GM21526 (cell line): Measurements from ENCODE around the gene MUC13.
"Not testable (repeated sequence)": the region's sequence is repeated elsewhere in the genome, so short reads cannot be mapped to it uniquely, and the experiment has no call there.

Experiments
- ATAC-seq: cut with Tn5 transposase; IDR thresholded peaks from one replicate; pipeline ENCODE4 v1.9.1; 2021; ENCODE audit warnings: moderate library complexity; ENCODE audit not compliant: unreplicated experiment, low FRiP score

The MUC13 gene

GRCh38 chr3:124934577-124934976 is at the start of gene MUC13:
TSS of gene MUC13 (minus strand) at chr3:124934751. CDS start at chr3:124934712, 39 bp downstream.
- ATAC-seq: no peak

DNA sequence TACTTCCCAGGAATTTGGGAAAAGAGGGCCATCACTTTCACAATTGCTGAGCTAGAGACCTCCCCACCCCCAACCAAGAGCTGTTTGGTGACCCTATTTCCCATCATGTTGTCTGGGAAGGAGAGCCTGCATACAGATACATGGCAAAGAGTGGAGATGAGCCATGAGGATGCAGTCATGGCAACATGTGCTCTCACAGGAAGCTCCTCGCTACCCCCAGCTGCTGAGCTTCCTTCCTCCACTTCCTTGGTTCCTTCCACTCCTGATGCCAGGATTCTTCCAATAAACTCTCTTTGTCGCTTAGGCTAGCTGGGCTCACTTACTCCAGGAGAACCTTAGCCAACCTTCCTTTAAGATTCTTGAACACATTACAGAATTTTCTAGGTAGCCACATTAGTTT is 48.3 kb upstream of the MUC13 start:
- ATAC-seq: no peak

- ATAC-seq: no peak
These were observed 46.9 kb upstream of the MUC13 start for GRCh38 chr3:124981472-124981871.

GRCh38 chr3:124978627-124979026 is 44.1 kb upstream of the MUC13 start:
- ATAC-seq: no peak

DNA sequence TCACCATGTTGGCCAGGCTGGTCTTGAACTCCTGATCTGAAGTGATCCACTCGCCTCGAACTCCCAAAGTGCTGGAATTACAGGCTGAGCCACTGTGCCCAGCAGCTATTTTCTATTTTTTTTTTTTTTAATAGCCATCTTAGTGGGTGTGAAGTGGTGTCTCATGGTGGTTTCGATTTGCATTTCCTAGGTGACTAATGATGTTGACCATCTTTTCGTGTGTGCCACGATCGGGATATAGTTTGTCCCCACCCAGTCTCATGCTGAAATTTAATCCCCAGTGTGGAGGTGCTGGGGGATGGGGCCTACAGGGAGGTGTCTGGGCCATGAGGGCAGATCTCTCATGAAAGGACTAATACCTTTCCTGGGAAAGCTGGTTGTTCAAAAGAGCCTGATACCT is 41.8 kb upstream of the MUC13 start:
- no peak for ATAC-seq

- no peak for ATAC-seq
These were observed 40.1 kb upstream of the MUC13 start for GRCh38 chr3:124974691-124975090.

DNA sequence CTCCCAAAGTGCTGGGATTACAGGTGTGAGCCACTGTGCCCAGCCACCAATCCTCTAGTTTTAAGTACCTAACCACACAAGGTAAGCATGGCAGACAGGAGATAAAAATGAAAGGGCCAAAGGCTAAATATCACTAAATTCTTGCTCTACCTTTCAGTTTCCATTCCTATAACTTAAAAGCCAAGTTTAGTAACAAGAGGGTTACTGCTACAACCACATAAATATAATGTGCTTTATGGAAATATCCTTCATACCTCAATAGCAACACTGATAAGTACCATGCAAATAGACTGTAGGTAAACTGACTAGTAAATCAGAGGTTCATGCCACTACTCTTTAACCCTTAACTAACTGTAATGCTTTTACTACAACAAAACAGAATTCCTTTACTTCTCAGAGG is 38.7 kb upstream of the MUC13 start:
- no peak for ATAC-seq

DNA sequence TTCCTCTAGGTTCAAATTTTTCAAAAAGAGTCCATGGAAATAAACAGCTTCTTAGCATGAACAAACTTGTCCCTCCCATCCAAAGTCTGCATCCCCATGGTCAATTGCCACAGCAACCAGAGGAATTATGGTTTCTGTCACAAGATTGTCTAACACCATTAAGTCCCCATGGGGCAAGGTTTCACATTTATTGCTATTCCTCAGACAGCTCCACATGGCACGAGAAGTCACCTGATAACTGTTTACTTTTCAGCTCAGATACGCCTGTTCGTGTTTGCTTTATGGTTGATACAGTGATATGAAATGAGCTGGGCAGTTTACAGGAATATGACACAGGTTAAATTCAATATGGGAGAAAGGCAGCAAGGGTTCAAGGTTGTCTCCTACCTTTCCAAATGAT is 37.9 kb upstream of the MUC13 start:
- ATAC-seq: no peak

- ATAC-seq: no peak
These were observed 35.6 kb upstream of the MUC13 start for GRCh38 chr3:124969963-124970722.

GRCh38 chr3:124969190-124969589 is 34.6 kb upstream of the MUC13 start:
- no peak for ATAC-seq

GRCh38 chr3:124967964-124968363 is 33.4 kb upstream of the MUC13 start:
- no peak for ATAC-seq

DNA sequence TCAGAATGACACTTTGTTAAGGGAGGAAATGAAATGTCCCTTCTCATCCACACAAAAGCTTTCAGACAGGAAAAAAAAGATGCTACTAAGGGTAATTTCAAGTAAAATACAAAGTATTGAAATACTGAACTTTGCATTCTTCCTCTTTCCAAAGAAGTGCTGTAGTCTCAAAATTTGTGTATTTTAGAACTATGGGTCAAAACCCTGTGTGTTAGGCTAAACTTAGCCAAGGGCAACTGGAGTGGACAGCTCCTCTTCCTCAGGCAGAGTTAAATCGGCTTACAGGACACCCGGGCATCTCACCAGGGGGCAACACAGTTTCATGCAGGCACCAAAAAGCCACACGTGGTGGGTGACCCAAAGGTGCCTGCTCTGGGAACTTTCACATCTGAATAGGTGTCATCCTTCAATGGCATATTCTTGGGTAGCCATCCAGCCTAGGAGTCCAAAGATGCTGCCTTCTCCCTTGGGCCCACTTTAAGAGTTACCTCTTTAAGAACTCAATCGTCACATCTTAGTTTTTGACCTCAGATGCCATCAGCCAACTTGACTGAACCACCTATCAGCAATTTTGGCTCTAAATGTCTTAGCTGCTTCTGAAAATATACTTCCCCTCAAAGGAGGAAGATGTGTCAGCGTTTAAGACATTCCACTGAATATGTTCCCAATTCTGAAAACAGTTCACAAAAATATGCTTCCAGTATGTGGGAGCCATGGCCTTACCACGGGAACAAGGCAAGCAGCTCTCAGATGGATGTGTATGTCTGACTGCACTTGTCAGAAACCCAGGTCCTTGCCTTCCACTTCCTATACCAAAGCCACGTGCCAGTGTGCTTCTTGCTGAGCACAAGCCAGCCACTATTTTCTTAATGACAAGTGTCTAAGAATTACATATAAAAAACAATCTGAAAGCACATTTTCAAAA is 32.2 kb upstream of the MUC13 start:
- ATAC-seq: no peak

- ATAC-seq: no peak
These were observed 30.9 kb upstream of the MUC13 start for GRCh38 chr3:124965413-124965812.

GRCh38 chr3:124964387-124964786 is 29.8 kb upstream of the MUC13 start:
- ATAC-seq: no peak

- no peak for ATAC-seq
These were observed 29.2 kb upstream of the MUC13 start for GRCh38 chr3:124963755-124964154.

DNA sequence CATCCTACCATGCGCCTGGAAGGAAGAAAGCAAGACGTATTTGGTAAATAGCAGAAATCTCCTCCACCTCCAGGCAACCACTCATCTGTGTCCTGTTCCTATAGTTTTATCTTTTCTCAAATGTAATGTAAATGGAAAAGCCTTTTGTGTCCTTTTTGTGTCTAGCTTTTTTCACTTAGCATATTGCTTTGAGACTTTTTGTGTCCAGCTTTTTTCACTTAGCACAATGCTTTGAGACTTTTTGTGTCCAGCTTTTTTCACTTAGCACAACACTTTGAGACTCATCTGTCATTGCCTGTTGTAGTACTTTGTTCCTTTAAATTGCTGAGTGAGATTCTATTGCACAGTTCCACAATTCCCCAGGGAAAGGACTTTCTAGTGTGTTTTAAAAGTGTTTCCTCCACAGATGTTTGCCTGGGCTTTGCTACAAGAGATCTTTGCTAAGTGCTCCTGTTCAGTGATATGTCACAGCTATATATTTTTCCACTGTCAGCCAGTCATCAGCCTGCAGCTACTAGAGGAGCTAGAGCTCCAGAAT is 27.9 kb upstream of the MUC13 start:
- ATAC-seq: no peak

- no peak for ATAC-seq
These were observed 26.1 kb upstream of the MUC13 start for GRCh38 chr3:124960698-124961097.

DNA sequence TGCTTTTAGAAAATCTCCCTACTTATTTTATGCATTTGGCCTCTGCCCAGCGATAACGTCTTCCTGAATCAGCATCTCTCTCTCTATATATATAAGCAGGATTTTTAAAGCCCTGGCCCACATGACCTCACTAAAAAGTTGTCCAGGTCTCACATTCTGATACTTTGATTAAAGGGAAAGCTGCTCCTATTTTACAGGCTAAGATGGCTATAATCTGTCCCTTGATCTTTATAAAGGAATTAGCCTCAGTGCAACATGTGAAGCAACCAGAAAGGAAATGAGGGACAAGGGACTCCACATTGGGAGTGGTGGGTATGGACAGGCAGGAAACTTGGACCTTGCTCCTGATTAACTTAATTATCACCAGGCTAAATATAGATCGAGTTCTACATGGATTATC is 25.6 kb upstream of the MUC13 start:
- no peak for ATAC-seq

GRCh38 chr3:124957951-124958350 is 23.4 kb upstream of the MUC13 start:
- ATAC-seq: not testable (repeated sequence)

DNA sequence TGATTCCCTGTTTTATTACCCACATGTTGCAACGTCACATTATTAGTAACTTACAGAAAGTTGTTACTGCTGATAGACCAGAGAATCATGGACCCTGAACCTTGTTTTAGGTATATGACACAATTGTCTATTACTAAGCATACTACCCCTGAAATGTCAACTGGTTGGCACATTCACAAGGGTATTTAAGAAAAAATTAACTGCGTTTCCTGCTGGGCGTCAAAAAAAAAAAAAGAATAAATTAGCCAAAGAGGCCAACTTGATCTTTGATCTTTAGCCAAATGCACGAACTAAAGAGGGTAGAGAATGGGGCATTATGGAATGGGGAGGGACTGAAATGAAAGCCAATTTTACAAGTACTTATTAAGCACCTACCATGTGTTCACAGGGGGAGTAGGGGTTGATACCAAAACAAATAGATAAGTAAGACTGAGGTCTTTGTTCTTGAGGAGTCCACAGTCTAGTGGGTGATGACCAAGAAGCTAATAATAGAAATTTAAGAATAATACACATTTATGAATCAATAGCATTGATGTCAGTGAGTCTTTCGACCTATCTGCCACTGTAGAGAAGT is 17.8 kb upstream of the MUC13 start:
- ATAC-seq: no peak
